WTC11 (cell line): ENCODE measurements around the gene MRPL54. TPM values are rescaled to one million over a fixed set of nuclear protein-coding genes. Genes with fewer than 3 reads are reported as not detected.

Experiments used
- ATAC-seq: fragments of 200-7000 bp; cut with Tn5 transposase; 2 replicates; pipeline ENCODE4 v1.10.0; 2021; ENCODE audit warnings: mild to moderate bottlenecking, moderate library complexity
- CTCF ChIA-PET: fragments of 300-600 bp; sonication (Branson Sonifier 250); formaldehyde crosslinking; loops from one replicate; lab custom pipeline; 2021; ENCODE audit warnings: antibody characterized with exemption; lab: Charles Lee
- POLR2A ChIA-PET: fragments of 350-600 bp; sonication (Branson Sonifier 250); formaldehyde crosslinking; loops from one replicate; lab custom pipeline; 2021; ENCODE audit warnings: antibody characterized with exemption; lab: Charles Lee
- DNase-seq: peaks from one replicate; pipeline ENCODE4 v3.0.0; 2021; ENCODE audit warnings: low spot score
- H3K27ac Mint-ChIP-seq: 2 replicates; pipeline ENCODE4 v1.8.0; 2021; ENCODE audit warnings: mixed read lengths
- H3K27me3 Mint-ChIP-seq: 2 replicates; pipeline ENCODE4 v1.8.0; 2021; ENCODE audit warnings: low read depth, mild to moderate bottlenecking, moderate library complexity, mixed read lengths
- H3K36me3 Mint-ChIP-seq: 2 replicates; pipeline ENCODE4 v1.8.0; 2021; ENCODE audit warnings: mixed read lengths
- H3K4me1 Mint-ChIP-seq: 2 replicates; pipeline ENCODE4 v1.8.0; 2022; ENCODE audit warnings: mixed read lengths
- H3K4me3 Mint-ChIP-seq: 2 replicates; pipeline ENCODE4 v1.8.0; 2021; ENCODE audit warnings: mild to moderate bottlenecking, moderate library complexity, mixed read lengths
- H3K9me3 Mint-ChIP-seq: 2 replicates; pipeline ENCODE4 v1.8.0; 2021; ENCODE audit warnings: mixed read lengths
- FOXJ3 ChIP-seq: sonication (generic); formaldehyde crosslinking; IDR thresholded peaks from 2 replicates; pipeline ENCODE4 v1.9.0; 2021; ENCODE audit warnings: missing genetic modification reagents, mild to moderate bottlenecking, borderline replicate concordance
- JAZF1 ChIP-seq: fragments of 250-450 bp; sonication (Bioruptor Pico); IDR thresholded peaks from 2 replicates; pipeline ENCODE4 v1.9.0; 2021; ENCODE audit warnings: moderate library complexity, mild to moderate bottlenecking, inconsistent platforms
- RELA ChIP-seq: sonication (generic); formaldehyde crosslinking; IDR thresholded peaks from 2 replicates; pipeline ENCODE4 v1.8.1; 2022; ENCODE audit warnings: missing genetic modification reagents, mild to moderate bottlenecking, borderline replicate concordance
- SMAD3 ChIP-seq: sonication (generic); formaldehyde crosslinking; IDR thresholded peaks from 2 replicates; pipeline ENCODE4 v1.8.0; 2022; ENCODE audit warnings: missing genetic modification reagents, mild to moderate bottlenecking, borderline replicate concordance
- TEAD4 ChIP-seq: sonication (generic); formaldehyde crosslinking; IDR thresholded peaks from 2 replicates; pipeline ENCODE4 v1.8.0; 2022; ENCODE audit warnings: mild to moderate bottlenecking, missing genetic modification reagents
- ZNF396 ChIP-seq: fragments of 250-450 bp; sonication (Bioruptor Pico); IDR thresholded peaks from 2 replicates; pipeline ENCODE4 v1.8.0; 2021; ENCODE audit warnings: mild to moderate bottlenecking, moderate library complexity, borderline replicate concordance
- total RNA-seq: library from RNA; stranded (reverse); gene quantifications from 3 replicates; pipeline ENCODE4 v1.2.3, GENCODE V29; 2021
- TF ChIP-seq, protein P1 (sequence below): sonication (generic); formaldehyde crosslinking; IDR thresholded peaks from 2 replicates; pipeline ENCODE4 v1.8.0; 2022; ENCODE audit warnings: missing genetic modification reagents
- TF ChIP-seq, protein P2 (sequence below): sonication (generic); formaldehyde crosslinking; IDR thresholded peaks from 2 replicates; pipeline ENCODE4 v1.8.1; 2023; ENCODE audit warnings: mild to moderate bottlenecking, missing genetic modification reagents, moderate library complexity
- TF ChIP-seq, protein P3 (sequence below): sonication (generic); formaldehyde crosslinking; IDR thresholded peaks from 2 replicates; pipeline ENCODE4 v1.8.1; 2022; ENCODE audit warnings: missing genetic modification reagents, borderline replicate concordance

MRPL54 gene
- total RNA-seq, 1 experiment from 2014 or later, result 62.3 TPM

- Mint-ChIP-seq H3K9me3 (0 out of 2 replicates have a peak, but pooled peaks cover 3% of the 10 kb centered on the region), H3K36me3 (no peaks in the 10 kb centered on the region), H3K4me1 (no peaks in the 10 kb centered on the region), H3K4me3 (no peak overlapping the region), H3K27me3 (no peaks in the 10 kb centered on the region), H3K27ac (no peak overlapping the region)
- ChIA-PET CTCF (no interaction called here), POLR2A (no interaction called here)
- DNase-seq (no peak), ATAC-seq (no peak)
- TF ChIP-seq, protein P1, sequence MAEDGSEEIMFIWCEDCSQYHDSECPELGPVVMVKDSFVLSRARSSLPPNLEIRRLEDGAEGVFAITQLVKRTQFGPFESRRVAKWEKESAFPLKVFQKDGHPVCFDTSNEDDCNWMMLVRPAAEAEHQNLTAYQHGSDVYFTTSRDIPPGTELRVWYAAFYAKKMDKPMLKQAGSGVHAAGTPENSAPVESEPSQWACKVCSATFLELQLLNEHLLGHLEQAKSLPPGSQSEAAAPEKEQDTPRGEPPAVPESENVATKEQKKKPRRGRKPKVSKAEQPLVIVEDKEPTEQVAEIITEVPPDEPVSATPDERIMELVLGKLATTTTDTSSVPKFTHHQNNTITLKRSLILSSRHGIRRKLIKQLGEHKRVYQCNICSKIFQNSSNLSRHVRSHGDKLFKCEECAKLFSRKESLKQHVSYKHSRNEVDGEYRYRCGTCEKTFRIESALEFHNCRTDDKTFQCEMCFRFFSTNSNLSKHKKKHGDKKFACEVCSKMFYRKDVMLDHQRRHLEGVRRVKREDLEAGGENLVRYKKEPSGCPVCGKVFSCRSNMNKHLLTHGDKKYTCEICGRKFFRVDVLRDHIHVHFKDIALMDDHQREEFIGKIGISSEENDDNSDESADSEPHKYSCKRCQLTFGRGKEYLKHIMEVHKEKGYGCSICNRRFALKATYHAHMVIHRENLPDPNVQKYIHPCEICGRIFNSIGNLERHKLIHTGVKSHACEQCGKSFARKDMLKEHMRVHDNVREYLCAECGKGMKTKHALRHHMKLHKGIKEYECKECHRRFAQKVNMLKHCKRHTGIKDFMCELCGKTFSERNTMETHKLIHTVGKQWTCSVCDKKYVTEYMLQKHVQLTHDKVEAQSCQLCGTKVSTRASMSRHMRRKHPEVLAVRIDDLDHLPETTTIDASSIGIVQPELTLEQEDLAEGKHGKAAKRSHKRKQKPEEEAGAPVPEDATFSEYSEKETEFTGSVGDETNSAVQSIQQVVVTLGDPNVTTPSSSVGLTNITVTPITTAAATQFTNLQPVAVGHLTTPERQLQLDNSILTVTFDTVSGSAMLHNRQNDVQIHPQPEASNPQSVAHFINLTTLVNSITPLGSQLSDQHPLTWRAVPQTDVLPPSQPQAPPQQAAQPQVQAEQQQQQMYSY (CRISPR knock-in tag), result no peak
- TF ChIP-seq RELA (CRISPR knock-in tag) (no peak), SMAD3 (CRISPR knock-in tag) (no peak), TEAD4 (CRISPR knock-in tag) (no peak), JAZF1 (CRISPR knock-in tag) (no peak), FOXJ3 (no peak), ZNF396 (no peak)
- TF ChIP-seq, protein P2, sequence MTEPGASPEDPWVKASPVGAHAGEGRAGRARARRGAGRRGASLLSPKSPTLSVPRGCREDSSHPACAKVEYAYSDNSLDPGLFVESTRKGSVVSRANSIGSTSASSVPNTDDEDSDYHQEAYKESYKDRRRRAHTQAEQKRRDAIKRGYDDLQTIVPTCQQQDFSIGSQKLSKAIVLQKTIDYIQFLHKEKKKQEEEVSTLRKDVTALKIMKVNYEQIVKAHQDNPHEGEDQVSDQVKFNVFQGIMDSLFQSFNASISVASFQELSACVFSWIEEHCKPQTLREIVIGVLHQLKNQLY, result no peak
- TF ChIP-seq, protein P3, sequence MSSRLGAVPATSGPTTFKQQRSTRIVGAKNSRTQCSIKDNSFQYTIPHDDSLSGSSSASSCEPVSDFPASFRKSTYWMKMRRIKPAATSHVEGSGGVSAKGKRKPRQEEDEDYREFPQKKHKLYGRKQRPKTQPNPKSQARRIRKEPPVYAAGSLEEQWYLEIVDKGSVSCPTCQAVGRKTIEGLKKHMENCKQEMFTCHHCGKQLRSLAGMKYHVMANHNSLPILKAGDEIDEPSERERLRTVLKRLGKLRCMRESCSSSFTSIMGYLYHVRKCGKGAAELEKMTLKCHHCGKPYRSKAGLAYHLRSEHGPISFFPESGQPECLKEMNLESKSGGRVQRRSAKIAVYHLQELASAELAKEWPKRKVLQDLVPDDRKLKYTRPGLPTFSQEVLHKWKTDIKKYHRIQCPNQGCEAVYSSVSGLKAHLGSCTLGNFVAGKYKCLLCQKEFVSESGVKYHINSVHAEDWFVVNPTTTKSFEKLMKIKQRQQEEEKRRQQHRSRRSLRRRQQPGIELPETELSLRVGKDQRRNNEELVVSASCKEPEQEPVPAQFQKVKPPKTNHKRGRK (CRISPR knock-in tag), result no peak
Measured at GRCh38 chr19:3816566-3817218, 54.2 kb downstream of the MRPL54 start.

Other genes starting within 250 kb of the MRPL54 start
- 3.3 to 6.3 TPM (median 4.7 TPM) in 3 replicates for gene TEKTIP1, start 223.5 kb upstream of the MRPL54 start, total RNA-seq
- gene MFSD12, start 205.1 kb upstream of the MRPL54 start, total RNA-seq, result 59.9 to 75.4 TPM (median 71.0 TPM) in 3 replicates
- gene HMG20B, start 189.7 kb upstream of the MRPL54 start, total RNA-seq, result 115 to 132 TPM (median 121 TPM) in 3 replicates
- gene GIPC3, start 177.2 kb upstream of the MRPL54 start, total RNA-seq, result 1.0 to 2.3 TPM (median 1.6 TPM) in 3 replicates
- 1.0 to 1.4 TPM (median 1.3 TPM) in 3 replicates for gene TBXA2R, start 155.8 kb upstream of the MRPL54 start, total RNA-seq
- gene CACTIN, start 135.9 kb upstream of the MRPL54 start, total RNA-seq, result 39.3 to 43.0 TPM (median 42.2 TPM) in 3 replicates
- 34.0 to 36.2 TPM (median 36.0 TPM) in 3 replicates for gene PIP5K1C, start 62.2 kb upstream of the MRPL54 start, total RNA-seq
- gene TJP3, start 54.3 kb upstream of the MRPL54 start, total RNA-seq, result 36.2 to 44.0 TPM (median 39.7 TPM) in 3 replicates
- gene APBA3, start 990 bp upstream of the MRPL54 start, total RNA-seq, result 27.5 to 29.6 TPM (median 28.1 TPM) in 3 replicates
- gene RAX2, start 9.5 kb downstream of the MRPL54 start, total RNA-seq, result 0.09 TPM in 1 of 3 replicates, not detected in the others
- gene MATK, start 23.7 kb downstream of the MRPL54 start, total RNA-seq, result 26.1 to 29.0 TPM (median 28.3 TPM) in 3 replicates
- 17.5 to 25.5 TPM (median 22.6 TPM) in 3 replicates for gene ZFR2, start 106.4 kb downstream of the MRPL54 start, total RNA-seq
- 21.1 to 23.5 TPM (median 21.3 TPM) in 3 replicates for gene ATCAY, start 118.0 kb downstream of the MRPL54 start, total RNA-seq
- gene NMRK2, start 170.4 kb downstream of the MRPL54 start, total RNA-seq, result 50.4 to 61.9 TPM (median 51.1 TPM) in 3 replicates
- gene DAPK3, start 208.4 kb downstream of the MRPL54 start, total RNA-seq, result 61.5 to 73.5 TPM (median 68.4 TPM) in 3 replicates
- gene EEF2, start 222.8 kb downstream of the MRPL54 start, total RNA-seq, result 3,572 to 3,864 TPM (median 3,852 TPM) in 3 replicates
- gene PIAS4, start 245.1 kb downstream of the MRPL54 start, total RNA-seq, result 45.5 to 46.0 TPM (median 45.9 TPM) in 3 replicates